ENCODE results near the gene DBH. TPM values are rescaled to one million over a fixed set of nuclear protein-coding genes. Genes with fewer than 3 reads are reported as not detected.
A peak's percentile ranks its signal among the peaks of the same experiment; 100 is the strongest.

DBH gene
- polyA plus RNA-seq, 4 donors: 0.51 to 1.6 (median 1.1) TPM

DNA sequence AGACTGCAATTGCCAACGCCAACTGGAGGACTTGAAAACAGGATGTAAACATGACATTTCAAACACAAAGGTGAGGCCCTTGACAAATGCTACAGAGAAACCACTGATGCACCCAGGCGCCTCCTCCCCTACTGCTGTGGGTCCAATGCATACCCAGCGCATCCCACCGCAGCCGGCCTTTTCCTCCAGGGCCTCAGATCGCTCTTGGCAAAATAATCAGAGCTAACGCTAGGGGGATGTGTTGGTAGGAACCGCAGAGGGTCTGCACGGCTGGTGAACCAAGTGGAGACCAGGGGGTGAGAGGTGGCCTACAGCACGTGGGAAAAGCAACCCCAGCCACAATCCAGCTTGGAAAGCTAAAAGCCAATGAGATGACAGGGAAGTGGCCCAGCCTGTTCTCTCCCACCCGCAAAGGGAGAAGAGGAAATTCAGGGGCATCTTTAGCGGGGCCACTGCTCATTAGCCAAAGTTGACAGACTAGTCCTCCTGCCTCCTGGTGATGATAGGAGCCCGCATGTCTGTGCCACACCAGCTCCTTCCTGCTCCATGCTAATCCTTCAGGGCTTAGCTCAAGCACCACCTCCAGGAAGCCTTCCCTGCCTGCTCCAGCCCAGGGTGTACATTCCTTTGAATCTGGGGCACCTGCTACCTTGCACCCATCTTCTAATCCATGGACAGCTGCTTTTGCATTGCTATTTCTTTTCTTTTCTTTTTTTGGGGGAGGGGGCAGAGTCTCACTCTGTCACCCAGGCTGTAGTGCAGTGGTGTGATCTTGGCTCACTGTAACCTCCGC, 32.8 kb upstream of the DBH start:
- no peak for DNase-seq (ENCODE audit: low read depth in 4 of 4, low spot score in 2 of 4)

DNA sequence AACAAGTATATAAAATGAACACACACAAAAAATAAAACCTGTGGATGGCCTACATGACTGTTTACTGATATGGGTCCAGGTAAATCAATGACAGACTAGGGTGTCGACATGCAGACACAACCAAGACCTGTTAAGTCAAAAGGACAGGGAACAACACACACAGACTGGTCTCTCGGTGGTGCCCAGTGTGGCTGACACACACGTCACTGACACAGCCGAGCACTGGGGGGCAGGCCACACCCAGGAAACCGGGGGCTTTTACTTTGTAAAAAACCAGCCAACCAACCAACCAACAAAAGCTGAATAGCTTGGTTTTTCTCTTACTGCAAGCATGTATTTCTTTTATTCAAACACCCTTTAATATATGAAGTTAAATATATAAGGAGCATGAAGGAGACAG, 31.9 kb upstream of the DBH start:
- DNase-seq (ENCODE audit: low read depth in 4 of 4, low spot score in 2 of 4): no peak

GRCh38 chr9:133604856-133605255, 31.3 kb upstream of the DBH start:
- no peak for DNase-seq (ENCODE audit: low read depth in 4 of 4, low spot score in 2 of 4)

DNA sequence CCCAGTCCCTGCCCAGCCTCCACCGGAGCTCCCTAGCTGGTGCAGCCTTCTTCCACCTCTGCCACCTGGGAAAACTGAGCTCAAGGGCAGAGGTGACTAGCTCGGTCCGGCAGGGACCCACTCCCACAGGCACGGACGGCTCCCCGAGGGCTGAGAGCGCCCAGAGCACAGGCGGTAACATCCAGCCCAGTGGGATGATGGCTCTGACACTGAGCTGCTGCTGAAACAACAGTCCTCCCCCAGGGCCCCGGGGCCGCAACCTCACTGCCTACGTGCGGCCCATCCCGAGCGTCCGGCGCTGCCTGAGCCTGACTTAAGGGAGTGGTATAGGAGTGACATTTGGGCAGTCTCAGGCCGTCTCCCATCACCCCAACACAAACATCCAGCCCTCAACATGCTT, 30.7 kb upstream of the DBH start:
- DNase-seq (ENCODE audit: low read depth in 4 of 4, low spot score in 2 of 4): no peak

DNA sequence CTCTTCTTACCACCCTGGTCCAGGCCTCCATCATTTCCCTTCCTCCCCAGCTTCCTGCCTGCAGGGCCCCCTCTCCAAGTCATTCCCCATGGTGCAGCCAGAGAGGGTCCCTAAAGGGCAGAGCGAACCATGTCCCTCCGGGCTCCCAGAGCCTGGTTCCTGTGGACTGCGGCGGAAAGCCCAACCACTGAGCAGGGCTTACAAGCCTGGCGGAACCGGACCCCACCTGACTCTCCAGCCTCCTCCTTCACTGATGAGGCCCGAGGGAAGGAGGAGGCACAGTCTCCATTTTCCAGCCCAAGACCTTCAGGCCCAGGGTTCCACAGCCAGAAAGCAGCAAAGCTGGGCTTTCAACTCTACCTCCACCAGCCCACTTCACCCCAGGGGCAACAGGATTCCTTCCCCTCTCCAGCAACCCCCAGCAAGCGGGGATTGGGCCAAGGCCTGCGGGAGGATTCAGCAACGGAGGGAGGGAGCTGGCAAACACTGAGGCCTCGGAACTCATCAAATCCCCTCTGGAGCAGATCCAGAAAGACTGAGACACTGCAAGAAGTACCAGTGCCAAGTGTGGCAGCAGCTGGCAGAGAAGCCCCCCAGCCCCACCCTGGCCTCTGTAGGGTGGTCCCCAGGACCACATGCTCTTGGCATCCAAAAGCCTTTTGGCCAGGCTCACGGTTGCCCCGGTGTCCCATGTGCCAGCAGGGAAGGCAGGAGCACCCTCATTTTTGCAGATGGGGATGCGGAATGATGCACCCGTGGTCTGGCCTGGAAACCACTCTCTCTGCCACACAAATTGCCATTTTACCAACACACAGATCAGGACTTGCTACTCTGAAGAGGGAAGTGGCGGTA, 30.1 kb upstream of the DBH start:
- no peak for DNase-seq (ENCODE audit: low read depth in 4 of 4, low spot score in 2 of 4)

DNA sequence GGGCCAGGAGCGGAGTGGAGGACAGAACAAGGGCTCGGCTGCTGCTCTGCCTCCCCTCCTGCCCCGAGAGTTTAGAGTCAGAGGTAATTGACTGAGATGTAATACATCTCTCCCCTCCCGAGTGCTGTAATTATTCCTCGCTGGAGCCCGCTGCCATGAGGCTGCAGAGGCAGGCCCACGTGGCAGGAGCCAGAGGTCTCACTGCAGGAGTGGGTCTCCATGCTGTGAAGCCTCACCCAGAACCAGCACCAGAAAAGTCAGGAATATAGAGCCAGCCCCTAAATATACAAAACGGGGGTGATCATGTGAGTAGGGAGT, 29.5 kb upstream of the DBH start:
- DNase-seq (ENCODE audit: low read depth in 4 of 4, low spot score in 2 of 4): no peak

DNA sequence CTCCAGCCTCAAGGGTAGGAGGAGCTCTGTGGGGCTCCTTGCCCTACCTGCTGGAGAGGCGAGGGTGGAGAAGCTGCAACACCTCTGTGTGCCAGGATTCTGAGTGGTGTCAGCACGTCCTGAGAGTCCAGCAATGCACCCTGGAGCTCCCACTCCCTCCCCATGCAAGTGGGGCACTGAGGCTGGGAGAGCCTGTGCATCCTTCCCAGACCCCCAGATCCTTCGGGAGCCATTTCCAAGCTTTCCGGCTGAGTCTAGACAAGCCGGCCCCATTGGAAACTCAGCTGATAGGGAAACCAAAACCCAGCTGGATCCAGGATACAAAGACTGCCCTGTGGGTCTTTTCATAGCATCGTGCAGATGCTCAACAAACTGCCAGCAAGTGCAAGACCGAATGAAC, 28.8 kb upstream of the DBH start:
- no peak for DNase-seq (ENCODE audit: low read depth in 4 of 4, low spot score in 2 of 4)

GRCh38 chr9:133607976-133608375, 28.2 kb upstream of the DBH start:
- DNase-seq (ENCODE audit: low read depth in 4 of 4, low spot score in 2 of 4): no peak

GRCh38 chr9:133608382-133608781, 27.8 kb upstream of the DBH start:
- no peak for DNase-seq (ENCODE audit: low read depth in 4 of 4, low spot score in 2 of 4)

DNA sequence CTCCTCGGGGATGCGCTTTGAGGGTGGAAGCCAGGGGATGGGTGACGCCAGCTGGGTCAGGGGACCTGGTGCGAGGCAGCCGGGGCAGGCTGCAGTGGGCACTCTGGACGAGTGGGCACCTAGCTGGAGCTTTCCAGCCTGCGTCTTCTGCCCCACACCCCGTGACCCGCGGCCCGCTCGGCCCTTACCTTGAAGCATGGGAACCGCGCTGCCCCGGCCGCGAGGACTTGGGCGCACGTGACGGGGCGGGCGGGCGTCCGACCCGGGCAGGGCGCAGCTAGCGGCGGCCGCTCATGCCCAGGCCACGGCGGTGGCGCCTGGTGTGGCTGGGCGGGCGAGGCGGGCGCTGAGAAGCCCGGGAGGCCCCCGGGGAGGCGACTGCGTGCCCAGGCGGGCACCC, 27.3 kb upstream of the DBH start:
- no peak for DNase-seq (ENCODE audit: low read depth in 4 of 4, low spot score in 2 of 4)

GRCh38 chr9:133609311-133610098, 26.7 kb upstream of the DBH start, which contains the start of gene FAM163B:
Gene FAM163B (minus strand): TSS chr9:133609389. CDS start chr9:133580223, 29,166 bp downstream.
- DNase-seq (ENCODE audit: low read depth in 4 of 4, low spot score in 2 of 4): peak in 3 of 4 donors; percentile 55 to 58 (median 56)

DNA sequence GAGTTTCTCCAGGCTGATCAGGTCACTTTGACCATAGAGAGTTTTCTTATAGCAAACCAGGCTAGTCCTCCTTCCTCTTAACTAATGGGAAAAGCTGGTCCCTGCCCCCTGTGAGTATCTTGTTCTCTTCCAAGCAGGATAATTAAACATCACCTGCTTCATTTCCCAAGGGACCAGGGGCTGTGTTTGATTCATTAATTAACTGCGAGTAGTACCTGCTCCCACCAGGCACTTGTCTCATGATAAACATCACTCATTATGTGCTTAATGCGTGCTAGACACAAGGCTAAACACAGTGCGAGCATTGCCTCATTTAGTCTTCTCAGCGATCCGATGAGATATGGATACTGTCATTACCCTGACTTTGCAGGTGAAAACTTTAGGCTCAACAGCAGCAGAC, 25.3 kb upstream of the DBH start:
- DNase-seq (ENCODE audit: low read depth in 4 of 4, low spot score in 2 of 4): no peak

DNA sequence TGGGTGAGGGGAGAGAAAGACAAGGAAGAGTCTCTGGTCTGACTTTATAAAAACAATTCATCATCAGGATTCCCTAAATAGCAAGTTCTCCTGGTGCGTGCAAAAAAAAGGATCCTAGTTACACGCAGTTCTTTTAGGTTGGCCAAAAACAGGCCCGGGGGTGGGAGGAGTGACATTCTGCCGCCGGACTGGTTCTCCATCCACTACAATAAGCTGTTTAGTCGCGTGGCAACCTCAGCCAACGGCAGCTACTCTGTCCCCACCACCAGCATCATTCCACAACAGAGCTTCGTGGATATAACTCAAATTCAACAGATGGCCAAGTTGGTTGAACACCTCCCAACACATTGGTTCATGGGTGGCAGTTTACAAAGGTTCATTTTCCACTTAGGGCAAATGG, 24.1 kb upstream of the DBH start:
- DNase-seq (ENCODE audit: low read depth in 4 of 4, low spot score in 2 of 4): no peak

DNA sequence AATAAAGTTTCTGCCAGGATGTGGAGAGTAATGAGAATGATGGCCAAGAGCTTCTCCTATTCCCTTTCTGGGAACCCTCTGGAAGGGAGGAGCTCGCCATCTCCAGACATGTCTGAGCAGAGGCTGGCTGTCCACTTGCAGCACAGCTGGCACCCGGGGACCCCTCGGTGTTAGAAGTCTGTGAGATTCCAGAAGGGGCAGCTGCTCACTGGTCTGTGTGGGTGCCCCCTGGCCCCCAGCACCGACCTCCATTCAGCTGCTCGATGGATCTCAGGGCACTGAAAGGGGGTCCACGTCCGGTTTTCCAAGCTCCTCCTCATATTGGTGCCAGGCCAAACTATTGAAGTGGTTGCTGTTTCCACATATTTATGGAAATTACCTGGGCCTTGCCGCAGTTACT, 23.3 kb upstream of the DBH start:
- no peak for DNase-seq (ENCODE audit: low read depth in 4 of 4, low spot score in 2 of 4)

DNA sequence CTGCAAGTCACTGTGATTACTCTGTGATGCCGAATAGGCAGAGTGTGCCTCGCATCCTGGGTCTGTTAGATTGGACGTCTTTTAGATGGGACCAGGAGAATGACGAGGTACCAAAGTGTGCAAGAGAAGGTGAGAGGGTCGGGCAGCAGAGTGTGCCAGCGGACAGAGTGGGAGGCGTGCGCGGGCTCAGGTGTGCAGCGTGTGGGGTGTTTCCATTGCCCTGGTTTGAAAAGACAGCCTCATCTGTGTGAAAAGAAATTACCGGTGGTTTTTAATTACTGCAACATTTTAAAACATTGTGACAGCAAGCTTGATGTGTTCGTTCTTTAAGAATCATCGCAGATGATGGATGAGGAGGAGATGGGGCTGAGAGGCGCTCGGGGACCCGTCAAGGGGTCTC, 22.7 kb upstream of the DBH start:
- DNase-seq (ENCODE audit: low read depth in 4 of 4, low spot score in 2 of 4): no peak

DNA sequence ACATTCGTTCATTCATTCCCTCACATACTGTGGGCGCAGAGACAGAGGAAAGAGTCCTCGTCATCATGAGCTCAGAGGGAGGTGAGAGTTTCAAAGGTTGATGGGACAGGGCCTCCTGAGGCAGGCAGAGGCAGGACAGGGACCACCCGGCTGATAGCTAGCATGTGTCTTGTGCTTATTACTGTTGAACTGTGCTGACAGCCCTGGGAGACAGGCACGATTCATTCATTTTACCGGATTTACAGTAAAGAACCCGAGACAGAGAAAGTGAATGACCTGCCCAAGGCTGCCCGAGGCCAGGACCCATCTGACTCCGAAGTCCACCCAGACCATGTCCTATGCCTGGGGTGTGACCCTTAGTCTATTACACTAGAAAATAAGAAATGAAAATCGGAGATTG, 22.1 kb upstream of the DBH start:
- no peak for DNase-seq (ENCODE audit: low read depth in 4 of 4, low spot score in 2 of 4)

GRCh38 chr9:133614678-133615077, 21.5 kb upstream of the DBH start:
- DNase-seq (ENCODE audit: low read depth in 4 of 4, low spot score in 2 of 4): no peak

- DNase-seq (ENCODE audit: low read depth in 4 of 4, low spot score in 2 of 4): no peak
These were observed 21.0 kb upstream of the DBH start for GRCh38 chr9:133615186-133615585.

DNA sequence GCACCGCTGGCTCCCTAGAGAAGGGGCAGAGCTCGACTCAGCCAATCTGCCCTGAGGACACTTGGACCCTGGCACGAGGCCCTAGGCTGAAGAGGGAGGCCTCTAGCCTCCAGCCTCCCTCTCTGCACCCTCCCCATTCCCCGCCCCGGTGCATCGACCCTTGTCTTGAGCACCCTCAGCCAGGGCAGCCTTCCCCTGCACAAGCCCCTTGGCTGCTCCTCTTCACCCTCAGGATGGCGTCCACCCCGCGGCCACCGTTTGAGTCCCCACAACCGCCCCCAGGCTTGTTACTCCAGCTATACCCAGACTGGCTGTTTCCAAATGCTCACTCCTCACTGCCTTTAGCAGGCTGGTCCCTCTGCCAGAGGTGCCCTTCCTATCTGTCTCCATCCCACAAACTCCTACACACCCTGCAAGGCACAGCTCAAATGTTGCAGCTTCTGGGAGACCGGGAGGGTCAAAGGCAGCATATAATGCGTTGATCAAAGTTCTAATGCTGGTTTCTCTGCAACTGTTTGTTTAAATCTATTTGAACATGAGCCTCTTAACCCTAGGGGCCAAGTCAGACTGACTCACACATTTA, 20.5 kb upstream of the DBH start:
- no peak for DNase-seq (ENCODE audit: low read depth in 4 of 4, low spot score in 2 of 4)

DNA sequence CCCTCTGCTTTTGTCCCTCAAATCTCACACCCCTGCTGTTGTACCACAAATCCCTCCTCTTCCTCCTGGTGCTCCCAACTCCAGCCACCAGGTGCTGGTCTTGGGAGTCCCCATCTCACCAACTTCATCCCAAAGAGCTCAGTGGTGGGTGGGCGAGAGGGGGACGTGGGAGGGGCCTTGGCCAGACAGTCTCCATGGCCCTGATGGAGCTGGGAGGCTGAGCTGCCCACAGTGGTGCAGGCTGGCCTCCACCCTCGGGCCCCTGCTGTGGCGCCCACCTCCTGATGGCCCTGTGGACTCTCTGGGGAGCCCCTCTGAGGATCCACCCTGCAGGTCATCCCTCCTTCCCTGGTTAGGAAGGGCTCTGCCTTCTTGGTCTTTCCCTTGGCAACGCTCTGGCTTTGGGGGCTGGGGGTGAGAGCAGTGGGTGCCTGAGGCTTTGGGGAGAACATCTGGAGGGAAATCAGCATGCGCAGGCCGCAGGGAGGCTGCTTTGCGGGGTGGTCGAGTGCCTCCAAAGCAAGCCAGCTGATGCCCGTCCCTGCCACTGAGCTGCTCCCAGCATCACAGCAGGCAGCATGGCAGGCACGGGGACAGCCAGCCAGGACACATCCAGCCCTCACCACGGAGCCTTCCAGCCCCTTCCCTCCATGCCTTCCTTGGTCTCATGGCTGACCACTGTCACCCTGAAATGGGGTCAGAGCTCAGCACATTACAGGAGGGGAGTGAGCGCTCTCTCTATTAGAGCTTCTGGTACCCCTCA, 19.3 kb upstream of the DBH start:
- no peak for DNase-seq (ENCODE audit: low read depth in 4 of 4, low spot score in 2 of 4)

Data from left renal cortex interstitium (tissue), 4 donors.